ENCODE data around the gene TRIM6. TPM values are rescaled to one million over a fixed set of nuclear protein-coding genes. Genes with fewer than 3 reads are reported as not detected.
A peak's percentile ranks its signal among the peaks of the same experiment; 100 is the strongest.

Gene TRIM6
- total and polyA plus RNA-seq, 2 experiments from 2014 or later, result 26.4 to 49.0 TPM

DNA sequence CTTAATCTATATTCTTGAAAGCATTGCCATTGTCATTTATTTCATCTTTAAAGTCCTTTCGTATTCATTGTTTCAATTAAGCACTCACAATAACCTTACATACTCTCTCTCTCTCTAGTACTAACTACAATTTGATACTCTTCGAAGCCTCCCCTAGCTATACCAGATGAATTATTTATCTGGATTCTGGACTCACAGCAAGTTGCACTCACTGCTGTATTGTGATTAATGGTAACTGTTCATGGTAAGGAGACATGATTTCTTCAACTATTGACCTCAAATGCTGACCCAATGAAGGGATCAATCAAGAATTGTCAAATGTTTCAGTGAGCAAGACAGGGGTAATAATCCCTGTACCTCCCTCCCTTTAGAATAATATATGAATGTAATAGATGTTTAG lies 21.8 kb upstream of the TRIM6 start:
- no peaks in the 10 kb centered on the region for H3K79me2 ChIP-seq (replicated peaks; ENCODE audit: insufficient read depth)
- TF ChIP-seq JUNB (IDR thresholded peaks at IDR 0.05; ENCODE audit: unreplicated experiment), result no peak
- no peak for TF ChIP-seq ZNF114 (CRISPR knock-in tag; IDR thresholded peaks at IDR 0.05)
- no peak for TF ChIP-seq EZH2phosphoT487 (IDR thresholded peaks at IDR 0.05; ENCODE audit: unreplicated experiment)
- no peak for TF ChIP-seq CREB1 (CRISPR knock-in tag; IDR thresholded peaks at IDR 0.05; ENCODE audit: low read depth)
- no peaks in the 10 kb centered on the region for H3K4me1 ChIP-seq (ENCODE audit: insufficient read depth)
- no peaks in the 10 kb centered on the region for H3K36me3 ChIP-seq (ENCODE audit: insufficient read depth)
- H3K9me2 ChIP-seq (ENCODE audit: insufficient read depth), result no peaks in the 10 kb centered on the region
- H2AFZ ChIP-seq, result 0 out of 2 replicates have a peak overlapping the region, but pooled peaks have one; percentile 2
- no peak overlapping the region for H3K4me3 Mint-ChIP-seq
- no peak overlapping the region for H3K4me3 ChIP-seq
- H3K9me3 Mint-ChIP-seq, result no peaks in the 10 kb centered on the region
- H3K4me1 Mint-ChIP-seq, result no peaks in the 10 kb centered on the region
- H4K20me1 ChIP-seq (replicated peaks; ENCODE audit: insufficient read depth), result no peaks in the 10 kb centered on the region
- no peak for ATAC-seq
- H3K27me3 ChIP-seq (ENCODE audit: insufficient read depth), result no peaks in the 10 kb centered on the region
- no peak overlapping the region for H3K27ac Mint-ChIP-seq
- DNase-seq (ENCODE audit: low spot score), result no peak
- no peaks in the 10 kb centered on the region for H3K36me3 Mint-ChIP-seq (ENCODE audit: low read depth)
- H3K27ac ChIP-seq (ENCODE audit: low read depth), result no peak overlapping the region
- no peaks in the 10 kb centered on the region for H3K27me3 Mint-ChIP-seq (ENCODE audit: insufficient read depth, low read depth, poor library complexity)
- H3F3A ChIP-seq (replicated peaks; ENCODE audit: low read depth), result no peaks in the 10 kb centered on the region
- no peak overlapping the region for H3K4me2 ChIP-seq

DNA sequence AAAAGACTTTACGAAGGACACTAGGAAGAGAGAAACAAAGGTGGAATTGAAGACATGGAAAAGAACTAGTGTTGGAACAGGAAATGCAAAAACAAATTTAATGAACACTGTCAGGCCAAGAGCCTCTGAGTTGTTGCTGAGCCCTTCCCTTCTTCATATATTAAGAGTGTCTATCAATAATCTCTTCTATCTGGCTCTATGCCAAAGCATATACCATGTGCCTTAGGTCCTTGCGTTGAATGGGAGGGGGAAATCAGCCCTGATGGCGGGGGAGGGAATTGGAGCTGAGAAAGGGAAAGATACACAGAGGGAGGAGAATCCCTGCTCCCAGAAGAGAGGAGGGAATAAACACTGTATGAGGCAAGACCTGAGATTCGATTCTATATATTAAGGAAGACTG lies 21.3 kb upstream of the TRIM6 start:
- DNase-seq (ENCODE audit: low spot score) (no peak), ATAC-seq (no peak)
- no peaks in the 10 kb centered on the region for H3K27me3 ChIP-seq (ENCODE audit: insufficient read depth)
- H2AFZ ChIP-seq, result 0 out of 2 replicates have a peak overlapping the region, but pooled peaks have one; percentile 2
- Mint-ChIP-seq H3K4me3 (no peak overlapping the region), H3K4me1 (no peaks in the 10 kb centered on the region), H3K9me3 (no peaks in the 10 kb centered on the region), H3K36me3 (ENCODE audit: low read depth) (no peaks in the 10 kb centered on the region; the same call in 2 of the 3 replicates), H3K27me3 (ENCODE audit: insufficient read depth, low read depth, poor library complexity) (no peaks in the 10 kb centered on the region), H3K27ac (no peak overlapping the region)
- H3K79me2 ChIP-seq (replicated peaks; ENCODE audit: insufficient read depth), result no peaks in the 10 kb centered on the region
- no peaks in the 10 kb centered on the region for H3K36me3 ChIP-seq (ENCODE audit: insufficient read depth)
- H3K27ac ChIP-seq (ENCODE audit: low read depth), result no peak overlapping the region
- no peaks in the 10 kb centered on the region for H3K4me1 ChIP-seq (ENCODE audit: insufficient read depth)
- no peaks in the 10 kb centered on the region for H3K9me2 ChIP-seq (ENCODE audit: insufficient read depth)
- H3K4me3 ChIP-seq, result no peak overlapping the region
- H3F3A ChIP-seq (replicated peaks; ENCODE audit: low read depth), result no peaks in the 10 kb centered on the region
- no peaks in the 10 kb centered on the region for H4K20me1 ChIP-seq (replicated peaks; ENCODE audit: insufficient read depth)
- H3K4me2 ChIP-seq, result no peak overlapping the region
- TF ChIP-seq, protein P1, sequence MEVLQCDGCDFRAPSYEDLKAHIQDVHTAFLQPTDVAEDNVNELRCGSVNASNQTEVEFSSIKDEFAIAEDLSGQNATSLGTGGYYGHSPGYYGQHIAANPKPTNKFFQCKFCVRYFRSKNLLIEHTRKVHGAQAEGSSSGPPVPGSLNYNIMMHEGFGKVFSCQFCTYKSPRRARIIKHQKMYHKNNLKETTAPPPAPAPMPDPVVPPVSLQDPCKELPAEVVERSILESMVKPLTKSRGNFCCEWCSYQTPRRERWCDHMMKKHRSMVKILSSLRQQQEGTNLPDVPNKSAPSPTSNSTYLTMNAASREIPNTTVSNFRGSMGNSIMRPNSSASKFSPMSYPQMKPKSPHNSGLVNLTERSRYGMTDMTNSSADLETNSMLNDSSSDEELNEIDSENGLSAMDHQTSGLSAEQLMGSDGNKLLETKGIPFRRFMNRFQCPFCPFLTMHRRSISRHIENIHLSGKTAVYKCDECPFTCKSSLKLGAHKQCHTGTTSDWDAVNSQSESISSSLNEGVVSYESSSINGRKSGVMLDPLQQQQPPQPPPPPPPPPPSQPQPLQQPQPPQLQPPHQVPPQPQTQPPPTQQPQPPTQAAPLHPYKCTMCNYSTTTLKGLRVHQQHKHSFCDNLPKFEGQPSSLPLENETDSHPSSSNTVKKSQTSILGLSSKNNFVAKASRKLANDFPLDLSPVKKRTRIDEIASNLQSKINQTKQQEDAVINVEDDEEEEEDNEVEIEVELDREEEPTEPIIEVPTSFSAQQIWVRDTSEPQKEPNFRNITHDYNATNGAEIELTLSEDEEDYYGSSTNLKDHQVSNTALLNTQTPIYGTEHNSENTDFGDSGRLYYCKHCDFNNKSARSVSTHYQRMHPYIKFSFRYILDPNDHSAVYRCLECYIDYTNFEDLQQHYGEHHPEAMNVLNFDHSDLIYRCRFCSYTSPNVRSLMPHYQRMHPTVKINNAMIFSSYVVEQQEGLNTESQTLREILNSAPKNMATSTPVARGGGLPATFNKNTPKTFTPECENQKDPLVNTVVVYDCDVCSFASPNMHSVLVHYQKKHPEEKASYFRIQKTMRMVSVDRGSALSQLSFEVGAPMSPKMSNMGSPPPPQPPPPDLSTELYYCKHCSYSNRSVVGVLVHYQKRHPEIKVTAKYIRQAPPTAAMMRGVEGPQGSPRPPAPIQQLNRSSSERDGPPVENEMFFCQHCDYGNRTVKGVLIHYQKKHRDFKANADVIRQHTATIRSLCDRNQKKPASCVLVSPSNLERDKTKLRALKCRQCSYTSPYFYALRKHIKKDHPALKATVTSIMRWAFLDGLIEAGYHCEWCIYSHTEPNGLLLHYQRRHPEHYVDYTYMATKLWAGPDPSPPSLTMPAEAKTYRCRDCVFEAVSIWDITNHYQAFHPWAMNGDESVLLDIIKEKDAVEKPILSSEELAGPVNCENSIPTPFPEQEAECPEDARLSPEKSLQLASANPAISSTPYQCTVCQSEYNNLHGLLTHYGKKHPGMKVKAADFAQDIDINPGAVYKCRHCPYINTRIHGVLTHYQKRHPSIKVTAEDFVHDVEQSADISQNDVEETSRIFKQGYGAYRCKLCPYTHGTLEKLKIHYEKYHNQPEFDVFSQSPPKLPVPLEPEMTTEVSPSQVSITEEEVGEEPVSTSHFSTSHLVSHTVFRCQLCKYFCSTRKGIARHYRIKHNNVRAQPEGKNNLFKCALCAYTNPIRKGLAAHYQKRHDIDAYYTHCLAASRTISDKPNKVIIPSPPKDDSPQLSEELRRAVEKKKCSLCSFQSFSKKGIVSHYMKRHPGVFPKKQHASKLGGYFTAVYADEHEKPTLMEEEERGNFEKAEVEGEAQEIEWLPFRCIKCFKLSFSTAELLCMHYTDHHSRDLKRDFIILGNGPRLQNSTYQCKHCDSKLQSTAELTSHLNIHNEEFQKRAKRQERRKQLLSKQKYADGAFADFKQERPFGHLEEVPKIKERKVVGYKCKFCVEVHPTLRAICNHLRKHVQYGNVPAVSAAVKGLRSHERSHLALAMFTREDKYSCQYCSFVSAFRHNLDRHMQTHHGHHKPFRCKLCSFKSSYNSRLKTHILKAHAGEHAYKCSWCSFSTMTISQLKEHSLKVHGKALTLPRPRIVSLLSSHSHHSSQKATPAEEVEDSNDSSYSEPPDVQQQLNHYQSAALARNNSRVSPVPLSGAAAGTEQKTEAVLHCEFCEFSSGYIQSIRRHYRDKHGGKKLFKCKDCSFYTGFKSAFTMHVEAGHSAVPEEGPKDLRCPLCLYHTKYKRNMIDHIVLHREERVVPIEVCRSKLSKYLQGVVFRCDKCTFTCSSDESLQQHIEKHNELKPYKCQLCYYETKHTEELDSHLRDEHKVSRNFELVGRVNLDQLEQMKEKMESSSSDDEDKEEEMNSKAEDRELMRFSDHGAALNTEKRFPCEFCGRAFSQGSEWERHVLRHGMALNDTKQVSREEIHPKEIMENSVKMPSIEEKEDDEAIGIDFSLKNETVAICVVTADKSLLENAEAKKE (CRISPR knock-in tag; IDR thresholded peaks at IDR 0.05), result no peak
- TF ChIP-seq CREB1 (CRISPR knock-in tag; IDR thresholded peaks at IDR 0.05; ENCODE audit: low read depth) (no peak), ZNF114 (CRISPR knock-in tag; IDR thresholded peaks at IDR 0.05) (no peak), POLR2AphosphoS5 (IDR thresholded peaks at IDR 0.05; ENCODE audit: low read depth) (no peak), JUNB (IDR thresholded peaks at IDR 0.05; ENCODE audit: unreplicated experiment) (no peak)
- TF ChIP-seq, protein P2, sequence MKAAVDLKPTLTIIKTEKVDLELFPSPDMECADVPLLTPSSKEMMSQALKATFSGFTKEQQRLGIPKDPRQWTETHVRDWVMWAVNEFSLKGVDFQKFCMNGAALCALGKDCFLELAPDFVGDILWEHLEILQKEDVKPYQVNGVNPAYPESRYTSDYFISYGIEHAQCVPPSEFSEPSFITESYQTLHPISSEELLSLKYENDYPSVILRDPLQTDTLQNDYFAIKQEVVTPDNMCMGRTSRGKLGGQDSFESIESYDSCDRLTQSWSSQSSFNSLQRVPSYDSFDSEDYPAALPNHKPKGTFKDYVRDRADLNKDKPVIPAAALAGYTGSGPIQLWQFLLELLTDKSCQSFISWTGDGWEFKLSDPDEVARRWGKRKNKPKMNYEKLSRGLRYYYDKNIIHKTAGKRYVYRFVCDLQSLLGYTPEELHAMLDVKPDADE (IDR thresholded peaks at IDR 0.05), result no peak
- TF ChIP-seq, protein P3, sequence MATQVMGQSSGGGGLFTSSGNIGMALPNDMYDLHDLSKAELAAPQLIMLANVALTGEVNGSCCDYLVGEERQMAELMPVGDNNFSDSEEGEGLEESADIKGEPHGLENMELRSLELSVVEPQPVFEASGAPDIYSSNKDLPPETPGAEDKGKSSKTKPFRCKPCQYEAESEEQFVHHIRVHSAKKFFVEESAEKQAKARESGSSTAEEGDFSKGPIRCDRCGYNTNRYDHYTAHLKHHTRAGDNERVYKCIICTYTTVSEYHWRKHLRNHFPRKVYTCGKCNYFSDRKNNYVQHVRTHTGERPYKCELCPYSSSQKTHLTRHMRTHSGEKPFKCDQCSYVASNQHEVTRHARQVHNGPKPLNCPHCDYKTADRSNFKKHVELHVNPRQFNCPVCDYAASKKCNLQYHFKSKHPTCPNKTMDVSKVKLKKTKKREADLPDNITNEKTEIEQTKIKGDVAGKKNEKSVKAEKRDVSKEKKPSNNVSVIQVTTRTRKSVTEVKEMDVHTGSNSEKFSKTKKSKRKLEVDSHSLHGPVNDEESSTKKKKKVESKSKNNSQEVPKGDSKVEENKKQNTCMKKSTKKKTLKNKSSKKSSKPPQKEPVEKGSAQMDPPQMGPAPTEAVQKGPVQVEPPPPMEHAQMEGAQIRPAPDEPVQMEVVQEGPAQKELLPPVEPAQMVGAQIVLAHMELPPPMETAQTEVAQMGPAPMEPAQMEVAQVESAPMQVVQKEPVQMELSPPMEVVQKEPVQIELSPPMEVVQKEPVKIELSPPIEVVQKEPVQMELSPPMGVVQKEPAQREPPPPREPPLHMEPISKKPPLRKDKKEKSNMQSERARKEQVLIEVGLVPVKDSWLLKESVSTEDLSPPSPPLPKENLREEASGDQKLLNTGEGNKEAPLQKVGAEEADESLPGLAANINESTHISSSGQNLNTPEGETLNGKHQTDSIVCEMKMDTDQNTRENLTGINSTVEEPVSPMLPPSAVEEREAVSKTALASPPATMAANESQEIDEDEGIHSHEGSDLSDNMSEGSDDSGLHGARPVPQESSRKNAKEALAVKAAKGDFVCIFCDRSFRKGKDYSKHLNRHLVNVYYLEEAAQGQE (IDR thresholded peaks at IDR 0.05; ENCODE audit: unreplicated experiment), result no peak
- TF ChIP-seq, protein P4, sequence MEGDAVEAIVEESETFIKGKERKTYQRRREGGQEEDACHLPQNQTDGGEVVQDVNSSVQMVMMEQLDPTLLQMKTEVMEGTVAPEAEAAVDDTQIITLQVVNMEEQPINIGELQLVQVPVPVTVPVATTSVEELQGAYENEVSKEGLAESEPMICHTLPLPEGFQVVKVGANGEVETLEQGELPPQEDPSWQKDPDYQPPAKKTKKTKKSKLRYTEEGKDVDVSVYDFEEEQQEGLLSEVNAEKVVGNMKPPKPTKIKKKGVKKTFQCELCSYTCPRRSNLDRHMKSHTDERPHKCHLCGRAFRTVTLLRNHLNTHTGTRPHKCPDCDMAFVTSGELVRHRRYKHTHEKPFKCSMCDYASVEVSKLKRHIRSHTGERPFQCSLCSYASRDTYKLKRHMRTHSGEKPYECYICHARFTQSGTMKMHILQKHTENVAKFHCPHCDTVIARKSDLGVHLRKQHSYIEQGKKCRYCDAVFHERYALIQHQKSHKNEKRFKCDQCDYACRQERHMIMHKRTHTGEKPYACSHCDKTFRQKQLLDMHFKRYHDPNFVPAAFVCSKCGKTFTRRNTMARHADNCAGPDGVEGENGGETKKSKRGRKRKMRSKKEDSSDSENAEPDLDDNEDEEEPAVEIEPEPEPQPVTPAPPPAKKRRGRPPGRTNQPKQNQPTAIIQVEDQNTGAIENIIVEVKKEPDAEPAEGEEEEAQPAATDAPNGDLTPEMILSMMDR (conservative IDR thresholded peaks at IDR 0.05; ENCODE audit: low read depth in 2 of 2), result no peak
